Measurements from ENCODE around the gene PTPRZ1. TPM values are rescaled to one million over a fixed set of nuclear protein-coding genes. Genes with fewer than 3 reads are reported as not detected.

The PTPRZ1 gene
- total and polyA plus RNA-seq, 2 donors from 2014 or later: 0.17 to 0.98 TPM

DNA sequence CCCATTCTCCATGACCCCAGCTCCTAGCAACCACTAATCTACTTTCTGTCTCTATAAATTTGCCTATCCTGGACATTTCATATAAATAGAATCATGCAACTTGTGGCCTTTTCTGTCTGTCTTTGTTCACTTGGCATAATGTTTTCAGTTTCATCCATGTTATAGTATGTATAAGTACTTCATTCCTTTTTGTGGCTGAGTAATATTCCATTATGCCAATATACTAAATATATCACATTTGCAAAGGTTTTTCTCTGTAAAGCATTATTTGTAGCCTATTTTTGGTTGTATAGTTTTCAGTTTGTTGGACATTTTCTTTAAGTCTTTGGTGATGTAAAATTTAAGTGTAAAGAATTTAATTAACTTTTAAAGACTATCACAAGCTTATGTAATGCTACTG is 2.2 kb downstream of the PTPRZ1 start:
- Histone ChIP-seq H3K27me3 (ENCODE audit: control insufficient read depth, insufficient read depth, low read length) (peaks cover 5% of the 10 kb centered on the region), H3K4me3 (ENCODE audit: low read length in 3 of 3) (no peak overlapping the region), H3K27ac (ENCODE audit: low read depth in 2 of 2, low read length in 2 of 2) (no peak overlapping the region), H3K36me3 (ENCODE audit: control insufficient read depth in 2 of 3, insufficient read depth in 3 of 3, low read length in 3 of 3) (no peaks in the 10 kb centered on the region), H3K9ac (ENCODE audit: low read length in 3 of 3) (no peak overlapping the region), H3K9me3 (ENCODE audit: control insufficient read depth in 2 of 3, insufficient read depth in 1 of 3, low read length in 3 of 3) (no peaks in the 10 kb centered on the region), H3K4me1 (ENCODE audit: control insufficient read depth in 2 of 3, insufficient read depth in 2 of 3, low read depth in 1 of 3, low read length in 3 of 3) (no peaks in the 10 kb centered on the region)
- DNase-seq: no peak
- TF ChIP-seq CTCF (IDR thresholded peaks at IDR 0.05; ENCODE audit: borderline replicate concordance, extremely low read depth, insufficient read depth): no peak
- FAIRE-seq: no peak
- intact Hi-C loops (cut with DNase I): no loop called here

DNA sequence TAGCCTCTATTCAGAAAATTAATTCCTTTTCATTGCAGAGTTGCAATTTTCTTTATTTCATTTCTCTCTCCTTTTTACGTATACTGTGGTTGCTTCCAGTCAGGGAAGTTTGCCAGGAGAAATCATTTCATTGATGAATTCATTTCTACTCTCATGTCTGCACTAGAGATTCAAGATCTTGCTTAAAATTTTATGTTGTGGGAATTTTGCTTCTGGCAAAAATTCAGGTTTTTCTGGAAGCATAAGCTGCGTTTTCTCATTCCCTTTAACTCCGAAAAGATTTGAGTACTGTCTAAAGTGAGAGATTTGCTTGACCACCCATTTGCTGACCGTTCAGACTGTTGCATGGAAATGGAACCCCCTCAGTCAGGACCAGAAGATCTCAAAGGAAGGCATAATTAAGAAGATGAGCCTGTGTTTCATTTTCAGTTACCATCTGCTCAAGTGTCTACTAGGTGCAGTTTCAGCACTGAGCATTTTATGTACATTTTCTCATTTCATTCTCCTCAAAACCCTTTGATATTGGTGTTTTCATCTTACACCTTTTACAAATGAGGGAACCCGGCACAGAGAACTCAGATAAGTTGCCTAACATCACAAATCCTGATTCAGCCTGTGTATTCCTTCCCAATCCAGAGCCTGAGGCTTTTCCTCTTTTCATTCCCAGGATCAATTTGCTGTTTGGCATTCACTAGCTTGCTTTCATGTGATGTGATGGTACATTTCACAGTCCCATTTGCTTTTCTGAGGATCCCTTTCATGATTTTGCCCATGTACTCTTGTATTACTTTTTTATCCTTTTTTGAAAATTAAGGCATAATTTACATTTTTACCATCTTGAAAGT is 3.9 kb downstream of the PTPRZ1 start:
- no peak for TF ChIP-seq CTCF (IDR thresholded peaks at IDR 0.05; ENCODE audit: borderline replicate concordance, extremely low read depth, insufficient read depth)
- FAIRE-seq (no peak), DNase-seq (no peak)
- intact Hi-C loops (cut with DNase I): no loop called here
- no peak overlapping the region for H3K9ac ChIP-seq (ENCODE audit: low read length in 3 of 3)
- H3K27ac ChIP-seq (ENCODE audit: low read depth in 2 of 2, low read length in 2 of 2): no peak overlapping the region
- H3K4me1 ChIP-seq (ENCODE audit: control insufficient read depth in 2 of 3, insufficient read depth in 2 of 3, low read depth in 1 of 3, low read length in 3 of 3): no peaks in the 10 kb centered on the region
- peaks cover 4% of the 10 kb centered on the region for H3K27me3 ChIP-seq (ENCODE audit: control insufficient read depth, insufficient read depth, low read length)
- no peak overlapping the region for H3K4me3 ChIP-seq (ENCODE audit: low read length in 3 of 3)
- no peaks in the 10 kb centered on the region for H3K36me3 ChIP-seq (ENCODE audit: control insufficient read depth in 2 of 3, insufficient read depth in 3 of 3, low read length in 3 of 3)
- no peaks in the 10 kb centered on the region for H3K9me3 ChIP-seq (ENCODE audit: control insufficient read depth in 2 of 3, insufficient read depth in 1 of 3, low read length in 3 of 3)

DNA sequence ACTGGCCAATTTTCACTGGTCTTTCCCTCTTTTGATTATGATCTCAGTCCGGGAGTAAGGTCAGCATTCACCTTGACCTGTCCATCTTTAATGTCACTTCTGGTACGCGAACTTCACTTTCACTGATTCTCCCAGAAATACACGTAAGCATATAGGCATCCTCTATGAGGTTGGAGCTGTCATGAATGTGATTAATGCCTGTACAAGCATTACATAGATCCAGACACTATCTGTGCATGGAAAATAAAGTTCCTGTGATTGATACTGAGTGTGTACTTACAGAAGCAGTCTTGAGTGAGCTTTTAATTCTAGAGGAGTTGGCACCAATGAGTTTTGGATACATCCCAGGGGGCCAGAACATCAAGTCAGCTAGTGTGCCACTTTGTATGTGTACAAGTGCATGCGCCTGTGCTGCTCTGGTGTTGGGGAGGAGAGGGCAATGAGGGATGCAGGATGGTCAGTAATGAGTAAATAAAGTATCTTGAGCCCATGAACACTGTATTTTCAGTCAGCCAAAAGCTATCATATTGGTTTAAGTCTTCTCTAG is 6.0 kb downstream of the PTPRZ1 start:
- FAIRE-seq: no peak
- Histone ChIP-seq H3K36me3 (ENCODE audit: control insufficient read depth in 2 of 3, insufficient read depth in 3 of 3, low read length in 3 of 3) (no peaks in the 10 kb centered on the region), H3K9ac (ENCODE audit: low read length in 3 of 3) (no peak overlapping the region), H3K27me3 (ENCODE audit: control insufficient read depth, insufficient read depth, low read length) (no peaks in the 10 kb centered on the region), H3K4me1 (ENCODE audit: control insufficient read depth in 2 of 3, insufficient read depth in 2 of 3, low read depth in 1 of 3, low read length in 3 of 3) (no peaks in the 10 kb centered on the region), H3K4me3 (ENCODE audit: low read length in 3 of 3) (no peak overlapping the region), H3K9me3 (ENCODE audit: control insufficient read depth in 2 of 3, insufficient read depth in 1 of 3, low read length in 3 of 3) (no peaks in the 10 kb centered on the region), H3K27ac (ENCODE audit: low read depth in 2 of 2, low read length in 2 of 2) (no peak overlapping the region)
- TF ChIP-seq CTCF (IDR thresholded peaks at IDR 0.05; ENCODE audit: borderline replicate concordance, extremely low read depth, insufficient read depth): no peak
- intact Hi-C loops (cut with DNase I): no loop called here
- DNase-seq: no peak

All from kidney (tissue), 14 donors.